HG03354 (cell line): ENCODE measurements around the gene SLIT2.

Experiments
- ATAC-seq: cut with Tn5 transposase; IDR thresholded peaks from one replicate; pipeline ENCODE4 v1.9.1; 2021; ENCODE audit warnings: mild to moderate bottlenecking; ENCODE audit not compliant: unreplicated experiment, poor library complexity, severe bottlenecking

The SLIT2 gene

DNA sequence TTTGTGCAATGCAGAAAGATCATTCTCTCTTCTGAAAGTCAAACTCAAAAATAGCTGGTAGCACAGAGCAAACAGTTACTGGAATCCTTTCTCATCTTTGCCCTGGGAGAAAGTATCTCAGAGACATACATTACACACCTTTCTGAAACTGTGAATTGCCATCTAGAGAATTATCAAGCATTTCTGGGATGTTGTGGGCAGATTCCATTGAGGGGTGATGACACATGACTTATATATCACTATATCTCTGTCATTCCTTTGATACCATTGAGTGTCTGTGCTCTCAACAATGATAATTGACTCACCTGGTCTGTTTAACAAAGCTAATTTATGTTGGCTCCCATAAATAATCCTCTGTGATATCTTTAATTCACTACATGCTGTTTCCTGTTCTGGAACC is 13.0 kb downstream of the SLIT2 start:
- ATAC-seq, result no peak

DNA sequence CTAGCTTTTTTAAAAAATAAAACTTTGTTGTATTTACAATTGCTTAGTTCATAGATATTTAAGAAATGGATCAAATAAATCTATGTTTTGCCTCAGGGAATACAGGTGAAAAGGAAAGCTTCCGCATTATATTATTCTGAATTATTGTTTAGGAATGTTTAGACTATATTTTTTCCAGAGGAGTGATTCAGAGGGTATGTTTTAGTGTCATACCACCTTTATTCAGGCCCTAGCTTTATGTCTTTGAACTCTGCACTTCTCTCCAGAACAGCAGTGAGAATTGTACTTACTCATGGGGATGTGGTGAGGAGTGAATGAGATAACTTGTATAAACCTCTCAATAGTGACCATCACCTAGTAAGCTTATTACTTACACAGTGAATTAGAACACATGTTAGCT is 14.0 kb downstream of the SLIT2 start:
- ATAC-seq, result no peak

DNA sequence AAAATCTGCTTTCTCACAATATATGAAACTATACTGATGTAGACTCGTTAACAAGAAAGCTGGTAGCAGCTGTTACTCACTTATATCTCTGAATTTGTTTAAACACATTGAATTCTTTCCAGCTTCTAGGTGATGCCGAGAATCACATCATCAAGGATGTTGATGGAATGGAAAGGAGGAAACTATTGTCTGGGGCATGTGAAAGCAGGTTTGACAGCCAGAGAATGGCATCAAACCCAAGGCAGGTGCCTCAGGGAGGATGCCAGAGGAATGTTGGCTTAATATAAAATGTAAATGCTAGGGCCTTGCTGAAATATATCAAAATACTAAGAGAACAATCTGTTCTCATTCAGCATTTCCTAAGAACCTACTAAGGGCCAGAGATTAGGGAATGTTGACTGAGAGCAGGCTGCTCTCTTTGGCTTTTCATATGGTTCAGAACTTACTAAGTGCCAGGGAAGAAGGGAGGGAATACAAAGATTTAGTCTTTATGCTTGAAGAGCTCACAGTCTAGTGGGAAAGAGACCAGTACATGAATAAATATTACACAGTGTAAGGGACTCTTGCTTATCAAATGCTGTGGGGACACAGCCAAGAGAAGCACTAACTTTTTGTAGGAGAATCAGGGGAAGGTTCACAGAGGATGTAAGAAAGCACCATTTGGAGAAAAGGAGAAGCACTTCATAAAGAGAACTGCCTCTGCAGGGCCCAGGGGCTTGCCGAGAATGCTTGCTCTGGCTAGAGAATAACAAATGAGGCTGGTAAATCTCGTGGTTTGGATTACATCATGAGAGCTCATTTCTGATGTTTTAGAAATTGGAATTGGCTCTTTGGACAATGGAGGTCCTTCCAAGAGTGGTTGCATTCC is 14.7 kb downstream of the SLIT2 start:
- ATAC-seq, result no peak

DNA sequence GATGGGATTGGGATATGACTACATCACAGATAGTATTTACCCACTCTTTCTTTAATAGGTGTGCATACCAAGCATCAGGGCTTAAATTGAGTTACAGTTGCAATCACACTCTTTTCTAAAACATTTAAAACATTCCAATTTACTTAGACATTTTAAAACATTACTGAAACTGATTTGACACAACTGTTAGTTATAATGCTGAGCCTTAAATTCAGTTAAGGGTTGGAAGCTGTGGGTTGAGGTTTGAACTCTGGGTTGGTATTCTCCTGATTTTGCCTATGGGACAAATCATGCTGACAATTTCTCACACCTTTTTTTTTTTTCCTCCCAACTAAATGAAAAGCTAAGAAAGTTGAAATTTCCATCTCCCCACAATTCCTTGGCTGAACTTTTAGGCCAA is 16.3 kb downstream of the SLIT2 start:
- ATAC-seq, result no peak

DNA sequence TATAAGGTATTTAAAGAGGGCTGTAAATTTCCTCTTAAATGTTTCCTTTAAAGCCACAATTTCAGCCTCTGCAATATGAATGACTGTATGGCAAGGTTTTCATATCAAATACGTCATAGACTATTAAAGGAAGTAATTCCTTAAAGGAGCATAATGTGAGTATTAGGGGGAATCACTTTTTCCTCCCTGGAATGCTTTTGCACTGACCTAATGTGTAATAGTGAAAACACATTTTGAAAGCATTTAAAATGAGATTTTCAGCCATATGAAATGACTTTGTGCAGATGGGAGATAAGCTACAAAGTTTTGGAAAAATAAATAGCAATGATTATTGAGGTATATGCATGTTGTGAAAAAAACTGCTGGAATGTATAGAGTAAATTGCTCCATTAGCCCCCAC is 17.6 kb downstream of the SLIT2 start:
- no peak for ATAC-seq

DNA sequence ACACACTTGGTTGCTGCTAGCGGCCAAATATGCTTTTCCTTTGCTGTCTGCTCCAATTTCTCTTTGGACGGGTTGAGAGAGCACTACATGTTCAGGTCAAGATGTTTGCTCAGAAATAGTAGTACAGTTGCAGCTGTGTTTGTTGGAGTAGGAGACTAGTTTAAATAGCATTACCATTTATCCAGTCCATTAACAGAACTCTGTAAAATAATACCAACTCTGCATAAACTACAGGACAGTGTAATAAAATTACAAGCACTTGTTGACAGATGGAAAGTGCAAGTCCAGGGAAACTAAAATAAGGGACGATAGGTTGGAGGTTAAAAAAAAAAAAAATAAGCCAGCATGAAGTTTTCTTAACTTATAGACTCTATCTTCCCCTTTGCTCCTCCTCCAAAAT is 20.2 kb downstream of the SLIT2 start:
- no peak for ATAC-seq

DNA sequence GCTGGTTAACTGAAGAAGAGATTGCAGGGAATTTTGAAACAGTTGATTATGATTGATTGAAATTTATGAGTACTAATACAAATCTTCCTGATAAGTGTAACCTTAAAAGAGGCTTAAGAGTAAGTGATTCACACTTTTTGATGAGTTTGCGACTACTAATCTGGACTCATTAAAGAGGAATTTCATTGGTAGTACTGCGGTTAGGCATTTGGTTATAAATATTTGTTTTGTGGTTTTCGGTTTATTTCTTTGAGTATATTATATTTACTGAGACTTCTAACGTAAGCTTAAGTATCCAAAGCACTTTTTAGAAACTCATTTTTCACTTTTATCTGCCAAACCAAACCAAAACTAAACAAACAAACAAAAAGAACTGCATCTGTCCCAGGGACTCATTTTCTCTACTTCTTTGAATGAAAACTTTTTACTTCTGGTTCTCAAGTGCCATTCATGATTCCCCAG is 20.7 kb downstream of the SLIT2 start:
- ATAC-seq, result no peak

DNA sequence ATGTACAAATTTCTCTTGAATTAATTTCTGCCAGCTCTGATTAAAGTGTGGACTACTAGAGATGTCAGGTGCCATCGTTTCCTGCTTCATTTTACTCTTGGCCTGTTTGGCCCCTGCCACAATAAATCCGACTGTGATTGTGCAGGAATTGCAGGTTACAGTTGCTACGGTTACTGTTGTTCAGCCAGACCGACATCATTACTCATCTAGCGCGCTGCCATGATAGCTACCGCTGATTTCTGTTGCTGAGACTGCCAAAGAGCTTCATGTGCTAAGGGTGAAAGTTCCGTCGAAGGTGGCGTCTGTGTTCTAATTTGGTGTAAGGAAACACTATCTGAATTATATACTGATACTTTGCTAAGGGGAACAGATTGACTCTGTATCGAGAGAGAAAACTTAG is 22.1 kb downstream of the SLIT2 start:
- no peak for ATAC-seq

DNA sequence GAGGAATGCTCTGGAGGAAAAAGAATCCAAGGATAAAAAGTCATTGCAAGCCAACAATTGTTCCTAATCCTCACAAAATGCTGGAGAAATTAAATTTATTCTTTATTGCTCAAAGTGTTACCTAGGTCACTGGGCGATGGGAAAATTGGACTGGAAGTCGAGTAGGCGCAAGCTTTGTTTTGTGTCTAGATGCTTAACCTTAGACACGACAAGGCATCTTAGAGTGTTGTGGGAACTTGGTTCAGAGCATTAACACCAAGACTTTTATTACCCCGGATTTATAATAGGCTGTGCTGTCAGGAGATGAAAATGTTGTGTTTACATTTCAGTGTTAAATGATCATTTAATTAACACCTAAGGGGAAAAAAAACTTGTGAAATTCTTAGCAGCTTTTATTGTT is 25.1 kb downstream of the SLIT2 start:
- ATAC-seq, result no peak

DNA sequence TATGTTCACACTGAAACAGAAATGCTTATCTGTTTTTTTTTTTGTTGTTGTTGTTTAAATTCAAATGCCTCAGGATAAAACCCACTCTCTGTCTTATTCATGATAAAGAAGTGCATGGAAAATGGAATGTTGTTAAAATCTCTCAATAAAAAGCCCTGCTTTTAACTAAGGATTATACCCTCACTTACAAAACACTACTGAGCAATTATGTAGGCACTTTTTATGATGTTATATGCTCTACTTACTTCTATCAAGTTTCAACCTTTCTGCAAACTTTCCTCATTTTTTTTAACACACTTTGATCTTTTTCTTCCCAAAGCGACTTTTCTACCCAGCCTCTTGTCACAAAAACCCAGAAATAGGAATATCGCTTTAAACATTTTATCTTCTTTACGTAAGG is 26.5 kb downstream of the SLIT2 start:
- ATAC-seq, result no peak

DNA sequence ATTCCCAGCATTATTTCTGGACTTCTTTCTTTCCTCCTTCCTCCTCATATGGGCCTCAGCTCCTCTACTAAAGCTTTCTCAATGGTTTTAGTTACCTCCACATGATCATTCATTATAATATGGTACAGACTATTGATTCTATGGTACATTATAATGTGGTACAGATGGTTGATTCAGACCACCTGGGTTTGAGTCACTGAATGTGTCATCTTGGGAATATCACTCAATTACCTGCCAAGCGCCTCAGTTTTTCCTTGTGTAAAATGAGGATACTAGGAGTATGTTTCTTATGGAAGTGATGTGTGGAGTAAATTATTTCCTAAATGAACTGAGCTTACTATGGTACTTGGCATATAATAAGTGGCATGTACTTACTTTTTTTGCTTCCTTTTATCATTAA is 27.7 kb downstream of the SLIT2 start:
- ATAC-seq, result no peak

DNA sequence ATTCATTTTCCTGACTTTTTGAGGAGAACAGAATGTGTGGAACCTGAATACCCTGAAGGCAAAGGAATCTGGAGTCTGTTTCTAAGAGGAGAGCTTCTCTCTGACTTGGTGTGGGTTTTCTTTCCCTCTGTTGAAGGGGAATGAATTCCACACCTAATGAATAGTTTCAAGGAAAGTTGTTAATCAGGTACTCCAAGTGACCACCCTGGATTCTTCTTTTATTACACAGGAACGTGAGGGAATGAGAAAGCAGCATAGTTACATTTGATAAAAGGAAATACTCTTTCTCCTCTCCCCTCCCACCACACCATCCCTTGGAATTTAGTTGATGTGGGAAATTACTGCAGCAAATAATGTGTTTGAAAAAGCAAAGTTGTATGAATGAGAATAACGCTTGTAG is 29.7 kb downstream of the SLIT2 start:
- no peak for ATAC-seq

DNA sequence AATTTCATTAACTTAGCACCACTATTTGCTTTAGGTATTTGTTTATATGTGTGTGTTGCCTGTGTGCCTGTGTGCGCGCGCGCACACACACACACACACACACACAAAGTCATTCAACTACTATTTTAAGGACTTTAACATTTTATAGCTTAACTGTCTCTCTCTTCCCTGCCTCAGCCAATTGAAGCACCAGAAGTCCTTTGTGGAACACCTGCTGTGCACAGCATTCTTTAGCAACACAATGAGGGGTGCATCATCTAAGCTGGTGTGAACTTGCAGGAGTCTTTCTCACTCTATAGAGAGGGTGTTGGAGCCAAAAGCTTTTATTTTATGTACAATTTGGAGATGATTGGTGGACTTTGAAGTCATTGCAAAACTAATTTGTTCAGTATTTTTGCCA is 31.3 kb downstream of the SLIT2 start:
- no peak for ATAC-seq

DNA sequence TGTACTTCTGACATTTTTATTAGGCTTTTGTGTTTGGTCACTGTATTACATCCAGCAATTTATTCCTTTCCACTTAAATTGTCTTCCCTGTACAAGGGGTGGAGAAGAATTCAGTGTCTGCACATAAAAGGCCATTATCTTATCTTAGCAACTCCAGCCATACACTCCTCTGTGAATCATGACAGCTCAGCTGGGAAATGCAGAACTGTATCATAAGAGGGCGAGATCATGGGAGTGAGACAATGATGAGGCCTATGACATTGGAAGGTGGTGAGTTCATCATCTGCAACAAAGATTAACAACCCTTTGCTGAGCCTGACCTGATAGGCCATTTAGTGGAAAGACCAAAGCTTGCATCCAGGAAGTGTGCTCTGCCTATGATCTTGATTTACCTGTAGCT is 33.3 kb downstream of the SLIT2 start:
- ATAC-seq, result no peak

DNA sequence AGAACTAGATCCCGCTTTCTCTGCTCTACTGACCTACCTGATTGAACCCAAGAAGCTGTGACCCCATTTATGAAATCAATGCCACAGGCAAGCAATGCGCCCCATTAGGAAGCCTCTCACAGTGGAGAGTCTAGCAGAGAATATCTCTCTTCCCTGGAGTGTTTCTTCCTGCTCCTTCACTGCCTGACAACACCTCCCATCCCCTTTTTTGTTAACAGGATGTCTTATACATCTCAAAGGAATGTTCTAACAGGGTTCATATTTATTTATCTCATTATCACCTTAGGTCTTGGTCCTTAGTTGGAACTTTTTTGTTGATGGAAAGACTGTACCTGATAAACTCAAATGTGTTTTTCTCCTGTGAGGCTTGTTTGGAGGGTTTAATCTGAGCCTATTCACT is 35.5 kb downstream of the SLIT2 start:
- ATAC-seq, result no peak

DNA sequence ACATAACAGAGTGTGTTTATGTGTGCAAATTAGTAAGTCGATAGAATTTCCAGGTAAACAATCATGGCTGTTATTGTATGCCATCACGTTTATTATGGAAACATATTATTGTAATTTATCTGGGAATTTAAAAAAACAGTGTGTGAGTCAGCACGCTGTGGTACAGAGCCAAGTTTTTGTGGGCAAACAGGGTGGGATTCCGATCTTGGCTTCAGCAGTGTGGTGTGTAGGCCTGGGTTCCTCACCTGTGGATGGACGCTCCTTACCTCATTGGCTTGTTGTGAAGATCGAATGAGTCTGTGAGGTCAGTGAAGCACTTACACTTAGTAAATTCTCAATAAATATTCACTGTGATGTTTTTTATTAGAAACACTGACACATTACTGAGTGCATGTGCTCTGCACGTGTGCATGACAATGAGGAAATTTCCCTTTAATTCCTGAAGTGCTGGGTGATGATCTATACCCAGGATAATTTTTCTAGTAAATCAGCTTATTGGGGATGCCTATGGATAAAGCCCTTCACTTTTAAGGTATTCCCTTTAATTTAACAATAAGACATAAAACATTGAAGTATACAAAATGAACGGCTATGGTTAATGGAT is 36.4 kb downstream of the SLIT2 start:
- no peak for ATAC-seq

DNA sequence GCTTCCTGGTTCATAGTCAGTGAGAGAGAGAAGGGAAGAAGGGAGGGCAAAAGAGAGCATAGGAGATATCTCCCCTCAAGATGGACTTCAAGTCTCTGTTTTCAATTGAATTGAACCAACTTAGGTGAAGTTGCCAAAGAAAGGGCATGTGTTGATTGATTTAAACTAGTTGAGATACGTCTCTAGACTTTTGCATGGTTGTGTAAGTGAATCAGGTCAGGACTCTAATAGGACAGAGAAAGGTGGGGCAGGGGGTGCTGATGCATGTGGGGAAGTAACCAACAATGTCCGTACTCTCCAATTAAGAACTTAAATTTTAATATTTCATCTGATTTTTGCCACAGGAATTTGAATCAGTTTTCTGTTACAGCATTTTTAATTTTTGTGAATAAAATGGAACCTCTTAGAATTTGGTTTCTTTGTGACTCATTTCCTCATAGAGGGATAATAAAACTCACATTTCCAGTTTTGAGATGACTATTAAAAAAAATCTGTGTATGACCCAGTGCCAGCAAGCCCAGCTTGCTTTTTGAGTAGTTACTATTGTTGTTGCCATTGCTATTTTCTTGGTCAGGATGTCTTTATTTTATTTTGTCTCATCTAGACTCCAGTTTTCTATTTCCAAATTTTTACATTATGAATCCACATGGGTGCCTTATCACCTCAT is 37.3 kb downstream of the SLIT2 start:
- no peak for ATAC-seq

DNA sequence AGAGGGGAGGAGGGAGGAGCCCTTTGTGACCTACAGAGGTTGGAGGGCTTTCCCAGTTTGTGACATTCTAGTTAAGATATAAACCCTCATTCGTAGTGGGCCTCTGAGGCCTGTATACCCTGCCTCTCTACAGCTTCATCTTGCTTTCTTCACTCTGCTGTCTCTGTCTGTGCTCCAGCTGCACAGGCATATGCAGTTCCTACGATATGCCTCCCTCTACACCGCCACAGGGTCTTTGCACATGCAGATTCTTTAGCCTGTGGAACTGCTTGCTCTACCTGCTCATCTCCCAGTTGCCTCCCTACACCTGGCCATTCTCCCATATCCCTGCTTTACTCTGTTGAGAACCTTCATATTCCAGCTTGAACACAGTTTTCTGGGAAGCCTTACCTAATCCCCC is 38.1 kb downstream of the SLIT2 start:
- ATAC-seq, result no peak

DNA sequence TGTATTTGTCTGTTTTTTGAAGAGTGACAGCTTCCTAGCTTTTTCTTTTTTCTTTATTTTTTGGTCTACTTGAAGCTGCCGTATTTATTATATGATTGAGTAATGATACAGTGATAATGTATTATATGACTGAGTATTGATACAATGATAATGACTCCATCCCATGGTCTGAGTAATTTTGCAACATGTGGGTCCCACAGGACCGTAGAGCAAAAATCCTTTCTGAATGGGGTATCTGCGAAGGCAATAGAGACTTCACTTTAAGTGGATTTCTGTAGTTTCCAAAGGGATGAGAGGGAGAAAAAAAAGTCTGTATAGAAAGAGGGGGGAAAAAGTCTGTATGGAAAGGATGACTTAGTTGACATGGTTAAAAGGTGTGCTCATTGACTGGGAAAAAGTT is 41.0 kb downstream of the SLIT2 start:
- ATAC-seq, result no peak

DNA sequence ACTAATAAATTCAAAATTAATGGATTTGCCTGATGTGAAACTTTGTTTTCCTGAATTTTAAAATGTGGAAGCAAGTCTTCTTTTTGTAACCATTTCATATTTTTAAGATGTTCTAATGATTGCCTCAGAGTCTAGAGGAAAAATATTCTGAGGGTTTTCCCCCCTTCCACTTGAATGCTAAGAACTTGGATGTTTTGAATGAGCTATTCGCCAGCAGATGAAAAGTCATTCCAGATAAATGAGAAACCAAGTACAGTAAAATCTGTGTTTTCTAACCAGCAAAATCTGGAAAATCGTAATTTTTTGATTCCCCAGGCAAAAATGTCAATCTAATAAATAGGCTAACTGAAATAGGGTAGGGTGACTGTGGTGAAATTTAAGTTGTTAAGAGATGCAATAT is 45.6 kb downstream of the SLIT2 start:
- ATAC-seq, result no peak

DNA sequence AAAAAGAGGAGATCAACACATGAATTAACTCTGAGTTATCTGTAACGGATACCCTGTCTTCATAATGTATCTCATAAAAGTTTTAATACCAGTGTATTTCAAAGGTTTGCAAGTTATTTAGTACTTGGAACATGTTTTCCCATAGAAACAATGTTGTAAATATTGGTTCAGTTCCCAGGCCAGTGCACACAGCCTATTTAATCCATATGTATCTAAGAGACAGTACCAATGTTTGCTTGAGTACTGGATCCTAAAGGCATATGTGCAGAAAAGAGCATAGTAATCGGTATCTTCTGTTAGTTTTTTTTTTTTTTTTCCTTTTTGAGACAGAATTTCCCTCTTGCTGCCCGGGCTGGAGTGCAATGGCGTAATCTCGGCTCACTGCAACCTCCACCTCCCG is 46.1 kb downstream of the SLIT2 start:
- no peak for ATAC-seq
